GM12873 (cell line): Measurements from ENCODE around the gene MYO1D.

ENCODE experiments used
- TF ChIP-seq, protein P1 (sequence below): IDR thresholded peaks from 2 replicates; pipeline ENCODE4 v1.5.1; 2012; ENCODE audit warnings: low read depth, mild to moderate bottlenecking, moderate library complexity, low read length, control low read depth; ENCODE audit not compliant: insufficient read depth; ENCODE audit errors: missing control alignments

MYO1D gene

DNA sequence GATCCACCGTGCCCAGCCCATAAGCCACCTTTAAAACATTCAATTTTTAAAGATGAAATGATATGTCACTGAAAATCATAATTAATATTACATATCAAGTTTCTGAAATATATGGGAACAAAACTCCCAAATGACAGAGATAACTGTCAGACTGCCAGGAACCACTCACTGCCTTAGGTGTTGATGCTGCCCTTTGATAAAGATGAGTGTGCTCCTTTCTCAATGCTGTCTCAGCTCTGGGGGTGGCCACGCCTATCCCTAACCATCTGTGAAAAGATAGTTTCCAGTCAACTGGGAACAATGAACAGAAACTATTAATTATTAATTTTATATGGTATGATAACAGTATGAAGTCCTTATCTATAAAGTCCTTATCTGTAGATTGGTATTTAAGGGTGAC lies 177.7 kb downstream of the MYO1D start:
- TF ChIP-seq, protein P1, sequence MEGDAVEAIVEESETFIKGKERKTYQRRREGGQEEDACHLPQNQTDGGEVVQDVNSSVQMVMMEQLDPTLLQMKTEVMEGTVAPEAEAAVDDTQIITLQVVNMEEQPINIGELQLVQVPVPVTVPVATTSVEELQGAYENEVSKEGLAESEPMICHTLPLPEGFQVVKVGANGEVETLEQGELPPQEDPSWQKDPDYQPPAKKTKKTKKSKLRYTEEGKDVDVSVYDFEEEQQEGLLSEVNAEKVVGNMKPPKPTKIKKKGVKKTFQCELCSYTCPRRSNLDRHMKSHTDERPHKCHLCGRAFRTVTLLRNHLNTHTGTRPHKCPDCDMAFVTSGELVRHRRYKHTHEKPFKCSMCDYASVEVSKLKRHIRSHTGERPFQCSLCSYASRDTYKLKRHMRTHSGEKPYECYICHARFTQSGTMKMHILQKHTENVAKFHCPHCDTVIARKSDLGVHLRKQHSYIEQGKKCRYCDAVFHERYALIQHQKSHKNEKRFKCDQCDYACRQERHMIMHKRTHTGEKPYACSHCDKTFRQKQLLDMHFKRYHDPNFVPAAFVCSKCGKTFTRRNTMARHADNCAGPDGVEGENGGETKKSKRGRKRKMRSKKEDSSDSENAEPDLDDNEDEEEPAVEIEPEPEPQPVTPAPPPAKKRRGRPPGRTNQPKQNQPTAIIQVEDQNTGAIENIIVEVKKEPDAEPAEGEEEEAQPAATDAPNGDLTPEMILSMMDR, result no peak

DNA sequence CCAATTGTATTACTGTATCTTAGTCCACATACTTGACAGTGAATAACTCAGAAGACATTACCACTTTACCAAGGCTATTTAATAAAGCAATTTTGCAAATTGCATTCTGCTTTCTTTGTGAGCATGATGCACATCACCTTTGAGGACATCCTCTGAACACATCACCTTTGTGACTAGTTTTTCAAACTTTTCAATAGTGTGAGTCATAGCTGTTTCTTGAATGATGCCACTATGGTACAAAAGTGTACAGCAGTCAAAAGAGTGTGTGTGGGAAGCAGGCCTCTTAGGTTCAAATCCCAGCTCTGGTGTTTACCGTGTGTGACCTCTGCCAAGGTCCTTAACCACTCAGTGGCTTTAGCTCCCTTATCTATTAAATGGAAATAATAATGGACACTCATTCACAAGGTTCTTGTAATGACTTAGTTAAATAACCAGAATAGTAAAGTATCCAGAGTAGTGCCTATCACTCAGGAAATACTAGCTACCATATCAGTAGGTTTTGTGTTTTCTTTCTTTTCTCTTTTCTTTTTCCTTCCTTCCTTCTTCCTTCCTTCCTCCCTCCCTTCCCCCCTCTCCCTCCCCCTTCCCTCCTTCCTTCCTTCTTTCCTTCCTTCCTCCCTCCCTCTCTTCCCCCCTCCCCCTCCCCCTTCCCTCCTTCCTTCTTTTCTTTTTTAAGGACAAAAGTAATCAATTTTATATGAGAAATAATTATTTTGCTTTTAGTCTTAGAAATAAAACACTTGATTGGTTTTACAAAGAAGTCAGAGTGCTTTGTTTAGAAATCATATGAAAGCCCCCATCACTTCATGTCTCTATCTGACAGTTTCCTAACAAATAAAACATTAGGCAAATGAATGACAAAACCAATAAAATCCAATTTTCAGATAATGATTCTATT lies 178.9 kb downstream of the MYO1D start:
- TF ChIP-seq, protein P1, result no peak

DNA sequence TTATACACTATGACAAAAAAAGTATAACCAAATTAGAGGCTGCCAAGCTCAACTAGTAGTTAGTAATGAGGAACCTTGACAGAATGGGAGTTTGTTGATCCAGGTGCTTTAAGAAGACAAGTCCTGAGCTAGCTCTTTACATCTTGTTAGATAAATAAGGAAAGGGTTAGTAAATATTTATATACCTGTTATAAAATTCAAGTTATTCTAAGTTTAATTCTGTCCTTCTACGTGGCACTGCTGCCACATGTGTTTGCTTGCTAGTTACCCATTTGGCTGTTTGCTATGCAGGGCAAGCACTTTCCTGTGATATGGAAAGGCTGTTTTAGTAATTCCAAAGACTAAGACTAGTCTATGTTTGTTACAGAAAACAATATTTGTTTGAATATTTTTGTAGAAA lies 180.5 kb downstream of the MYO1D start:
- TF ChIP-seq, protein P1, result no peak

DNA sequence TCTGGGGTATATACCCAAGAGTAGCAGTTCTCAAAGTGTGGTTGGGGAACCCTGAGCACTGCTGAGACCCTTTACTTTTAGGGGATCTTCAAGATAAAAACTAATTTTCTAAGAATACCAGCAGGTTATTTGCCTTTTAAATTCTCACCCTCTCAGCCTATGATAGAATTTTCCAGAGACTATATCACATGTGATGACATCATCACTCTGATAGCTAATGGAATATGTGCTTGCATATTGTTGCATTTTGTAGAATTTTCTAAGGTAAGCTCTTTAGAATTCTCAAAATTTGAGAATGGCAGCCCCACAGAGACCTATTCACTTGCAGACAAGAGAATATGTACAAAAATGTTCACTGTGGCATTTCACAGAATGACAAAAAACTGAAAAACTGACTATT lies 181.1 kb downstream of the MYO1D start:
- TF ChIP-seq, protein P1, result no peak

DNA sequence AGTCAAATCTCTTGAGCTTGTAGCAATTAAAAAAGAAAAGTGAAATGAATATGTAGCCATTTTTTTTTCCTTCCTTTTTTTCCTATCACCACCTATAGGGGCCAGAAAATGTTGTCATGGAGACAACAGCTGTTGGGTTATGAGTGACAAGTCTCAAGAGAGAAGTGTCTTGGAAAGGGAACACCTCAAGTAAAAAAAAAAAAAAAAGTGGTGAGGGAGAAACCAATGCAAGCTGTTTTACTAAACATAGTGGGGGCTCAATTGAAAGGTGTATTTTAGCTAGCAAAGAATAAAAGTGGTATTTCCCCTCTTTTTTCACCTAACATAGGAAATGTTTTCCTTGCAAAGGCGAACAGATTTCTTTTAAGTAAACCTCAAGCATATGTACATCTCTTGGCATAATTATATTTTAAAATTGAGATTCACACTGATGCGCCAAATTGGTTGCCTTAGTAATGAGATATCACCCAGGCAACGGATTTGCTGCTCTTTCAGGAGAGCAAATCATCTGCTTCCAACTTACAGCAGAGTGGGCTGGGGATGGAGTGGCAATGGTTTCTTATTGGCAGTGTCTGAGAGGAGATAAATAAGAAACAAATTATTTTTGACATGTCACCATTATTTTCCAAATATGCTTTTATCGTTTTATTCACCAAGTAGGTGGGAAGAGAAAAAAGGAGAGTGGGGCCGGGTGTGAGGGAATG lies 183.6 kb downstream of the MYO1D start:
- TF ChIP-seq, protein P1, result no peak

DNA sequence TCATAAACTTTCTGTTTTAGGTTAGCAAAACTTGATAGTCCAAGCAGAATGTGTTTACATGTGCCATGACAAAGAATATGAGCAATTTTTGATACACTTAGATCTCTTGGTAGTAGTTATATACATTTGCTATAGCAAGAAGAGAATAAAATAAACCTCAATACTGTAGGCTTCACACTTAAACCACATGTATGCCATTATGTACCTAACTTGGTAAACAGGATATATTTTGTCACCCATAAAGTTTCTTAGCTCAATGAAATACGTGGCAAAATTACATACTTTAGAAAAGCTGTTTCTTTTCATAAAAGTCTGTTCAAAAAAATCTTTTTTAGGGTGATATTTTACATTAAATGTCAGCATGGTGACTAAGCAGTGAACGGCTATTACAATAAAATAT lies 184.7 kb downstream of the MYO1D start:
- TF ChIP-seq, protein P1, result no peak

DNA sequence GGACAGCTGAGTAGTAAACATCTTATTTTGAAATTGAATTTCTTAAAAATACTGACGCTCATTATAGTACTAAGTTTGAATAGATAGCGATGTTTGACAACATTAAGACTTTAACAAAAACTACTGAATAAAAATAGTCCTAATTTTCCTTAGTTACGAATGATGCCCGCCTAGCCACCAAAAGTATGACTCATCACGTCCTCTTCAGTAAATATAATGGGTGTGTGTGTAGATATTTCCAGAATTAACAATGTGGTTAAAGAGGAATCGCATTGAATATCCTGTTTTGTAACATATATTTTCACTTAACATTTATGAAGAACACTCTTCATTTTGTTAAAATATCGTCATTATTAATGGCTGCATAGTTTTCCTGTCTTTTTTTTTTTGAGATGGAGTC lies 187.6 kb downstream of the MYO1D start:
- TF ChIP-seq, protein P1, result no peak
